T-helper 1 cell treated with Interleukin-12 subunit alpha and Interleukin-12 subunit beta and Interleukin-4 antibody, amounts not matched to agents 30 μg/mL and 1 μg/mL, for 36 hours (primary cell): ENCODE results near the gene CEMP1.
"Not testable (repeated sequence)": the region's sequence is repeated elsewhere in the genome, so short reads cannot be mapped to it uniquely, and the experiment has no call there.

Experiments
- H3K27ac Mint-ChIP-seq: one replicate; pipeline ENCODE4 v1.8.0; 2021; ENCODE audit warnings: mild to moderate bottlenecking, mixed read lengths
- H3K27me3 Mint-ChIP-seq: one replicate; pipeline ENCODE4 v1.8.0; 2021; ENCODE audit warnings: low read depth, mixed read lengths
- H3K36me3 Mint-ChIP-seq: one replicate; pipeline ENCODE4 v1.8.0; 2021; ENCODE audit warnings: low read depth, mixed read lengths
- H3K4me1 Mint-ChIP-seq: one replicate; pipeline ENCODE4 v1.8.0; 2021; ENCODE audit warnings: low read depth, mixed read lengths
- H3K4me3 Mint-ChIP-seq: one replicate; pipeline ENCODE4 v1.8.0; 2021; ENCODE audit warnings: mild to moderate bottlenecking, moderate library complexity, mixed read lengths
- H3K9me3 Mint-ChIP-seq: one replicate; pipeline ENCODE4 v1.8.0; 2021; ENCODE audit warnings: mixed read lengths

The CEMP1 gene, protein sequence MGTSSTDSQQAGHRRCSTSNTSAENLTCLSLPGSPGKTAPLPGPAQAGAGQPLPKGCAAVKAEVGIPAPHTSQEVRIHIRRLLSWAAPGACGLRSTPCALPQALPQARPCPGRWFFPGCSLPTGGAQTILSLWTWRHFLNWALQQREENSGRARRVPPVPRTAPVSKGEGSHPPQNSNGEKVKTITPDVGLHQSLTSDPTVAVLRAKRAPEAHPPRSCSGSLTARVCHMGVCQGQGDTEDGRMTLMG

DNA sequence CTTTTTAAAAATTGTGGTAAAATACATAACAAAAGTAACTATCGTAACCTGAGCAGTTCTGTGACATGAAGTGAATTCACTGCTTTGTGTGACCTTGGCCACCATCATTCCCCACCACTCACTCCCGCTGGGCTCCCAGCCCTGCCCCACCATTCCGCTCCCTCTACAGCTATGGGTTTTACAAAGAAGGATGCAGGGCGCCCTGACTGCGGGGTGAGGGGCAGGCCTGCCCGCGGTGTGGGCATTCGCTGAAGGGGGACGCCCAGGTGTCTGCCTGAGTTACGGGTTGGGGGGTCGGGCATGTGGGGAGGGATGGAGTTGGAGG is at the start of gene CEMP1:
TSS of gene CEMP1 (minus strand) at position 38 of the 325 bp plus-strand sequence. CDS start 335 bp downstream, outside the sequence.
- peak within 1 kb of the TSS; percentile 98 for H3K4me3 Mint-ChIP-seq
- peaks cover 6% of the 10 kb centered on the region for H3K36me3 Mint-ChIP-seq
- peak within 1 kb of the TSS; percentile 100 for H3K27ac Mint-ChIP-seq
- peaks cover 16% of the 10 kb centered on the region for H3K4me1 Mint-ChIP-seq
- H3K9me3 Mint-ChIP-seq, result no peaks in the 10 kb centered on the region
- no peaks in the 10 kb centered on the region for H3K27me3 Mint-ChIP-seq

DNA sequence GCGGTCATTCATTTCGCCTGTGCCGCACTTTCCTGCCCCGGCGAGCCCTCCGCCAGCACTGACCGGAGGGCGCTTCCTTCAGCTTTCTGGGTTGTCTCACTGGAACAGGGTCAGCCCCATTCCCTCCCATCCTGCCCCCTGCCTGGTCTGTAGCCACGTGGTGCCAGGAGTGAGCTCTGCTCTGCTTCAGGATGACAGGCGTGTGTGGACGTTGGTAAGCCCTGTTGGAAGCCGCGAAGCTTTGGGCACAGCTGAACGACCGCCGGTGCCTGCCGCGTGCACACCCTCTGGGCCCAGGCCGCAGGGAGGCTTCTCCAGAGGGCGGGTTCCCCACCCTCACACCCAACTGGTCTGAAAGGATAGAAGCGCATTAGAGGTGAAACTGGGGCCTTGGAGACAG is 49.6 kb upstream of the CEMP1 start:
- H3K4me3 Mint-ChIP-seq, H3K4me1 Mint-ChIP-seq, H3K36me3 Mint-ChIP-seq, H3K9me3 Mint-ChIP-seq, H3K27me3 Mint-ChIP-seq, H3K27ac Mint-ChIP-seq: not testable (repeated sequence)

DNA sequence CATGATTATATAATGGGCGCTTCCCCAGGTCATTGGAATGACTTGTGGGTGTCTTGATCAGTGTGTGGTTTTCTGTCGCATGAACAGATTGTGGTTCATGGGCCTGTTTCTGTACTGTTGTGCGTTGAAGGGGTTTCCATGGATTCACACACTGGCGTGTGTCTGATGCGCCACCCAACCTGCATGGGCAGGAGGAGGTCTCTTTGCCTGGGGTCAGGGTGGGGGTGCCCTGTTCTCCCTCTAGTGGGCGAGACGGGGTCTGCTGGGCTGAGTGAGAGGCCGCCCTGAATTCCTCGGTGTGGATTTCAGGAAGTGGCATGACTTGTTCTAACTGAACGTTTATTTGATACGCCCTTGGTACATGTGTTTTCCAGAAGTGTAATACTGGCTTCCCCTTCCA is 48.9 kb upstream of the CEMP1 start:
- not testable (repeated sequence) for H3K27me3 Mint-ChIP-seq, H3K4me3 Mint-ChIP-seq, H3K9me3 Mint-ChIP-seq, H3K27ac Mint-ChIP-seq, H3K36me3 Mint-ChIP-seq, H3K4me1 Mint-ChIP-seq

DNA sequence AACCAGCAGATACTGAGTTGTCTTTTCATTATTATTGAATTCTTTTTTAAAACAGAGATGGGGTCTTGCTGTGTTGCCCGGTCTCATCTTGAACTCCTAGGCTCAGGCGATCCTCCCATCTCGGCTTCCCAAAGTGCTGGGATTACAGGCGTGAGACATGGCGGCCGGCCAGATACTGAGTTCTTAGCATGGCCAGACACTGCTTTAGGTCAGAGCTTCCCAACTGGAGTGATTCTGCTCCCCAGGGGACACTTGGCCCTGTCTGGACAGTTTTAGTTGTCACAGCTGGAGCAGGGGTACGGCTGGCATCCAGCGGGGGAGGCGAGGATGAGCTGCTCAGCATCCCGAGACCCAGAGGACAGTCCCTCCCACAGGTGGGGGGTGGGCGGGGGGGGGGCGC is 47.7 kb upstream of the CEMP1 start:
- not testable (repeated sequence) for H3K36me3 Mint-ChIP-seq, H3K4me3 Mint-ChIP-seq, H3K4me1 Mint-ChIP-seq, H3K27me3 Mint-ChIP-seq, H3K27ac Mint-ChIP-seq, H3K9me3 Mint-ChIP-seq

DNA sequence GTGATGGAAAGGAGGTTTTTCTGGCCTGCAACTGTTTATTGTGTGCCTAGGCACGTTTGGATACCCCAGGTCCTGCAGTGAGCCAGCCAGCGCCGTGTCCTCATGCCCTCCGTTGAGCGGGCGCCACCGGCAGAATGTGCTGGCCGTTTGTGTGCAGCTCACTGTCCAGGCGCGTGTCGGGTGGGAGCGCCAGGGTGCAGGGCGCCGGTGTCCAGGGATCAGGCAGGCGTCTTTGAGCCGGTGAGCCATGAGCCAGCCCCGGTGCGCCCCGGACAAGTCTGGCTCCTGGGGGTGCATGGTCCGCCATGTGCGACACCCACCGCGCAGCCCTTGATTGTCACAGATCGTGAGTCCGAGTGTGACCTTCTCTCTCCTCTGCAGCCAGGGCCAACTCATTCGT is 45.8 kb upstream of the CEMP1 start:
- not testable (repeated sequence) for H3K36me3 Mint-ChIP-seq, H3K9me3 Mint-ChIP-seq, H3K27me3 Mint-ChIP-seq, H3K4me3 Mint-ChIP-seq, H3K27ac Mint-ChIP-seq, H3K4me1 Mint-ChIP-seq

DNA sequence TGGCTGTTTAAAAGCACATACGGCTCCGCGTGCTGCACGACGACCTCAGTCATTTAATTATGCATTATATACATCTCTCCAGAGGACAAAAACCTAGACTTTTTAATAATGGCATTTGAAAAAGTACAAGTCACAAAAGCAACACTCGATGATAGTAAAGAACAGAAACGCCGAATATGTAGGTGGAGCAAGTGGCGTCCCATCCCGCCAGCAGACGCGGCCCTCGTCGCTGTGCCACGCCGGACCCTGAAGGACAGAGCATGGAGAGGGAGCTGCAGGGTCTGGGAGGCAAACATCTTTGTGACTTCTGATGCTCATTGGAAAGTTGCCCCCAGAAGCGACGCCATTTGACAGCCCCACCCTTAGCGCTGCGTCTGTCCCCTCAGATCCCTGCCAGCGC is 44.6 kb upstream of the CEMP1 start:
- not testable (repeated sequence) for H3K27me3 Mint-ChIP-seq, H3K4me3 Mint-ChIP-seq, H3K4me1 Mint-ChIP-seq, H3K27ac Mint-ChIP-seq, H3K9me3 Mint-ChIP-seq, H3K36me3 Mint-ChIP-seq

DNA sequence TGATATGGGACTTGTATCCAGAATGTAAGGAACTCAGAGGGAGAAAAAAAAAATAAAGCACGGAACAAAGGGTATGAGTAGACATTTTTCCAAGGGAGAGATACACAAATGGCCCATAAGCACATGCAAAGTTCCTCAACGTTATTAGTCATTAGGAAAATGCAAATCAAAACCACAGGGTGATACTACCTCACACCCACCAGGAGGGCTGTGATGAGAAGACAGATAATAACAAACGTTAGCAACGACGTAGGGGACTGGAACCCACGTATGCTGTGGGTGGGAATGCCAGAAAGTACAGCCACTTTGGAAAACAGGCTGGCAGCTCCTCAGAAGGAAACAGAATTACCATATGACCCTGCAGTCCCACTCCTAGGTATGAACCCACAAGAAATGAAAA is 41.5 kb upstream of the CEMP1 start:
- H3K9me3 Mint-ChIP-seq, H3K36me3 Mint-ChIP-seq, H3K27me3 Mint-ChIP-seq, H3K4me3 Mint-ChIP-seq, H3K27ac Mint-ChIP-seq, H3K4me1 Mint-ChIP-seq: not testable (repeated sequence)

DNA sequence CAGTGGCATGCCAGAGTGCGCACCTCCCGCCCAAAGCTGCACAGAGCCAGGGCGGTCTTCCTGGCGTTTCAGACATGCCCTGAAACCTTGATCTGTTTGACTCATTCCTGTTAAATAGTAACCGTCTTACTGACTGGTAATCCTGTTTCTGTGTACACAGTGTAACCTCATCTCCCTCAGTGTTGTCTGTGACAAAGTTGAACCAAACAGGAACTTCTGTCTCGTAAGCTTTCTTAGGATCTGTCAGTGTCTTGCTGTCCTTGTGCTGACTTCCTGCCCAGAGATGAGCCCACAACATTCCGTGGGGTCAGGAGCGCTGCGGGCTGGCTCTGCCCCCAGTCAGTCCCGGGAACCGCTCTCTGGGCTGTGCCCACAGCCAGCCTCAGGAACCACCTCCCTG is 37.4 kb upstream of the CEMP1 start:
- not testable (repeated sequence) for H3K4me1 Mint-ChIP-seq, H3K27me3 Mint-ChIP-seq, H3K27ac Mint-ChIP-seq, H3K9me3 Mint-ChIP-seq, H3K4me3 Mint-ChIP-seq, H3K36me3 Mint-ChIP-seq

DNA sequence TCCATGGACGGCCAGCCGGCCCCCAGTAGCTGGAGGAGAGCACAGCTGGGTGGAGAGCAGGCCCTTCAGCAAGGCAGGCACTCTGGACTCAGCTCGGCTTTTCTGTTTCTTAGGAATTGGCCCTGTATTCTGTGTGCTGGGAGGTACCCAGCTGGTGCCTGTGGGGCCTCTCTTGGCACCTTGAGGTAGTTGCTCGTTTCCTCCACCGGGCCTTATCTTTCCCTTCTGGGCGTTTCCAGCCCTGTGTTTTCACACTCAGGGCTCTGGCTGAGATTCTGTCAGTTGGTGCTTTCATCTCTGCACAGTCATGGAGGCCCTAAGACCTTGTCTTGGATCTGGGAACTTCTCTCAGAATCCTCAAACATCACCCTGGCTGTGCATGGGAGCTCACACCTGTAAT is 36.3 kb upstream of the CEMP1 start:
- not testable (repeated sequence) for H3K9me3 Mint-ChIP-seq, H3K4me3 Mint-ChIP-seq, H3K27me3 Mint-ChIP-seq, H3K4me1 Mint-ChIP-seq, H3K36me3 Mint-ChIP-seq, H3K27ac Mint-ChIP-seq

DNA sequence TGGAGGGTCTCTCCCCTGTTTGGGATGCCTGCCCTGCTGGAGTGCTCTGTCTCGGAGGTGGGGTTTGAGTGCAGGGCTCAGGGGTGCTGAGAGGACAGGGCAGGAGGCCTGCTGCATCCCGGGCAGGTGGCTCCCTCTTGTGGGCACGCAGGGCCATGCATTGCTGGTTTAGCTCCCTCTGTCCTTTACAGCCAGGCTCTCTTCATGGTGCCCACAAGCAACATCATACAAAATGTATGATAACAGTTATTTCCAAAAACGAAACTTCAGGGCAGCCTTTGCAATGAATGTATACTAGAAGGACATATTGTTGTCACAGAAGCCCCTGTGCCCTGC is 29.6 kb upstream of the CEMP1 start:
- H3K27me3 Mint-ChIP-seq, H3K4me3 Mint-ChIP-seq, H3K9me3 Mint-ChIP-seq, H3K4me1 Mint-ChIP-seq, H3K36me3 Mint-ChIP-seq, H3K27ac Mint-ChIP-seq: not testable (repeated sequence)

DNA sequence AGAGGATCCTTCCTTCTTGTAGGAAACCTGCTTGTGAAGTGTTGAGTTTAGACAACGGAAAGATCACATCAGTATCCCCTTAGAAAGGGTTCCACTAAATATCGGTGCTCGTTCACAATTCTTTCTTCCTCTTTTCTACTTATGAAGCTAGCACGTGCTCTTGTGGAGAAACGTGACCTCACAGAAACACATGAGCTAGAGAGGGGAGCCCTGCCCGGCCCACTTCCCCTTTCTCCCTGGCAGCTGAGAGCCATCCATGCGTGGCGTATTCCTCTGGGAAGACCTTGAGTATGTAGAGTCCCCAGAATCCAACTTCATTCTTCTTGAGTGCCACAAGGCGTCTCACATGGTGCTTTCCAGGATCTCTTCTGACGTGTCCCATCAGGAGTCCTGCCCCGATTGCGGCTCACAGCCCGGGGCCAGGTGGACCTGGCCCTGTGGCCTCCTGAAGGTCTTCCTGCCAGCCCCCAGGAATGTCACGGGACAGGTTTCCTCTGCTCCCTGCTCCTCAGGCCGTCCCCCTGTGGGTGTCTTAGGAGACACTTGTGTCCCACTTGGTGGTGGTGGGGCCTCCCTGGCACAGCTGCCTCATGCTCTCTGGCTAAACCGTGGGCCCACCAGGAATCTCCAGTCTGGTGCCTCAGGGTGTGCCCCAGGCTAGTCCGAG is 29.1 kb upstream of the CEMP1 start:
- H3K27me3 Mint-ChIP-seq, H3K36me3 Mint-ChIP-seq, H3K27ac Mint-ChIP-seq, H3K4me3 Mint-ChIP-seq, H3K4me1 Mint-ChIP-seq, H3K9me3 Mint-ChIP-seq: not testable (repeated sequence)

DNA sequence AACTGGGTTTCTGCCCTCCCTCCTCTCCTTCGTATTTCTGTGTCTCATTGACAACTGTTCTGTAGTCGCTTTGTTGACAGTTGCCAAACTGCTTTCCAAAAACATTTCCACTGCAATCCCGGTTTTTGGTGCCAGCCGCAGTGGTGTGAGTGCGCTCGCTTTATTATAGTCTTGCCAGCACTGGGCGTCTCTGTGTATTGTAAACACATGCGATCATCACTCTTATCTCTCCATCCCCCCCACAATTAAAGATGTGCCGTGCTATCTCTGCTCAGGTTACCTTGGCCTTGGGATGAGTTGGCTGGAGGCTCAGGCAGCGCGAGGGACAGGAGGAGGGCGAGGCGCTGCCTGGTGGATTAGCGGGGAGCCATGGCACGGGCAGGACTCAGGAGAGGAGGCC is 25.9 kb upstream of the CEMP1 start:
- not testable (repeated sequence) for H3K27ac Mint-ChIP-seq, H3K27me3 Mint-ChIP-seq, H3K4me3 Mint-ChIP-seq, H3K9me3 Mint-ChIP-seq, H3K4me1 Mint-ChIP-seq, H3K36me3 Mint-ChIP-seq

DNA sequence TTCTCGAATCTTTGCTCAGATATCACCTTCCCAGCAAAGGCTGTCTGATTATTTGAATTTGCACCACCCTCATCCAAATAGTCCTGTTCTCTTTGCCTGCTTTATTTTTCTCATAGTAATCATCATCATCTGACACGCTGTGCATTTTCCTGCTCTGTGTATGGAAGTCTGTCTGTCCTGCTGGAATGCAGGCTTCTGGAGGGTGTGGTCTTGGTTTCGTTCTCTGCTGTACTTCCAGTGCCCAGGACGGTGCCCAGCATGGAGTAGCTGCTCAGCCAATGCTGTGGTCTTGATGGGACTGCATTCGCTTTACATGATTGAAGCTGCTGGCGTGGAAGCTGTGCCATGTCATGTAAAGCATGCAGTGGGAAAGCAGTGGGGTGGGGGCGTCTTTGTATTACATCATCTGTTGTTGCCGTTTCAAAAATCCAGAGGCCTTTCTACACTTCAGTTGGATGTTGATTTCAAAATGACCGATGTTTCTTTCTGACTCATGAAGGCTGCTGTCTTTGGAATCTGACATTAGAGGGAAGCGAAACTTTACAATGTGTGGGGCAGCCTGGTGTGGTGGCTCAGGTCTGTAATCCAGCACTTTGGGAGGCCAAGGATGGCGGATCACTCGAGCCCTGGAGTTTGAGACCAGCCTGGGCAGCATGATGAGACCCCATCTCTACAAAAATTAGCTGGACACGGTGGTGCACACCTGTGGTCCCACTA is 23.7 kb upstream of the CEMP1 start:
- not testable (repeated sequence) for H3K9me3 Mint-ChIP-seq, H3K27ac Mint-ChIP-seq, H3K4me1 Mint-ChIP-seq, H3K36me3 Mint-ChIP-seq, H3K4me3 Mint-ChIP-seq, H3K27me3 Mint-ChIP-seq

DNA sequence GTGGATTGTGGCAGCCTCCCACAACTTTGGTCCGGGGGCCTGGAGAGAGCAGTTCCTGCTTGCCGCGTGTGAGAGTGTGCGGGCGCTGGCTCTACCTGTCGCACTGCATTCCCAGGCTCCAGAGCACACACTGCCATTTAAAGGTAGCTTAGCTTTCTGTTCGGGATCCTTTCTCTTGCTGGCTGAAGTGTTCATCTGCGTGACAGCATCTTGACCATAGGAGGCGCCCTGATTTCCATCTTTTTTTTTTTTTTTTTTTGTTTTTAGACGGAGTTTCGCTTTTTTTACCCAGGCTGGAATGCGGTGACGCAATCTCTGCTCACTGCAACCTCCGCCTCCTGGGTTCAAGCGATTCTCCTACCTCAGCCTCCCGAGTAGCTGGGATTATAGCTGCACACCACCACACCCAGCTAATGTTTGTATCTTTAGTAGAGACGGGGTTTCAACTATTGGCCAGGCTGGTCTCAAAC is 20.2 kb upstream of the CEMP1 start:
- H3K36me3 Mint-ChIP-seq, H3K27me3 Mint-ChIP-seq, H3K27ac Mint-ChIP-seq, H3K4me1 Mint-ChIP-seq, H3K4me3 Mint-ChIP-seq, H3K9me3 Mint-ChIP-seq: not testable (repeated sequence)

DNA sequence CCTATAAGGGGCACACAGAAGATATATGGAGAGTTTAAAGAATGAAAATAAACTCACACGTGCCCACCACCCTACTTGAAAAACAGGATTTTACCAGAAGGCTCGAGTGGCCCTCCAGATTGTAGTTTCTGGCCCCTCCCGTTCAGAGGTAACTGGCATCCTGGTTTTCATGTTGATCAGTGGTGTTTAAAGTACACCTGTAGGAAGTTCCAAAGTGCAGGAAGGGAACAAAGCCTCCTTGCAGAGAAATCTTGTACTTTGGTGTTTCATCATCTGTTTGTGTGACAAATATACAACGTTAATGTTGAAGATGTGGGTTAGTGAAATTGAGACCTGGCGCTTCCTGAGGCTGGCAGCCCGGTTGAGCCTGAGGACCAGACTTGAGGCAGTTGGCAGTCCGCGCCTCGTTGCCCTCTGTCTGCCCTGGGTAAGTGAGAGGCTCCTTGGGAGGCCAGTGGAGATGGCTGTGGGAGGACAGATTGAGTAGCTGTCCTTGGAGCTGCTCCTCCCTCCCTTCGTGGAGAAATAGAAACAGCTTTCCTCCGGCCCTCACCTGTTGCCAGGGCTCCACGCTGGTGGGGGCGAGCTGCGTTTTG is 19.2 kb upstream of the CEMP1 start:
- H3K27me3 Mint-ChIP-seq, H3K9me3 Mint-ChIP-seq, H3K4me1 Mint-ChIP-seq, H3K36me3 Mint-ChIP-seq, H3K4me3 Mint-ChIP-seq, H3K27ac Mint-ChIP-seq: not testable (repeated sequence)
